ENCODE results near the gene PLCH1. TPM values are rescaled to one million over a fixed set of nuclear protein-coding genes. Genes with fewer than 3 reads are reported as not detected.

The PLCH1 gene
- total and polyA plus RNA-seq, 2 of the 8 experiments (the other 6 are each of a cell fraction or from before 2014, with no cell fraction given) = 5.8 to 17.2 TPM

- Histone ChIP-seq H2AFZ (ENCODE audit: low read length) (no peak overlapping the region), H3K23me2 (ENCODE audit: low read depth, low read length) (no peaks in the 10 kb centered on the region), H4K91ac (replicated peaks; ENCODE audit: insufficient read length, low read length) (no peak overlapping the region), H4K8ac (ENCODE audit: extremely low read depth, insufficient read depth, low read length) (no peak overlapping the region), H3K9ac (replicated peaks in 1 of 4; ENCODE audit: extremely low read depth in 1 of 4, low read depth in 3 of 4, low read length in 3 of 4) (no peak overlapping the region), H3K27me3 (replicated peaks in 1 of 4; ENCODE audit: control insufficient read depth in 3 of 4, extremely low read depth in 1 of 4, insufficient read depth in 3 of 4, low read length in 3 of 4) (no peaks in the 10 kb centered on the region), H2BK5ac (ENCODE audit: low read depth, low read length) (no peak overlapping the region), H4K5ac (ENCODE audit: insufficient read length, low read depth, low read length) (no peak overlapping the region), H3K27ac (ENCODE audit: low read depth, low read length) (no peak overlapping the region), H3K4me2 (ENCODE audit: insufficient read depth in 1 of 2, low read depth in 2 of 2, low read length in 2 of 2) (no peak overlapping the region), H3K18ac (ENCODE audit: extremely low read depth, low read length) (no peak overlapping the region), H3K56ac (replicated peaks; ENCODE audit: insufficient read length, low read depth, low read length) (no peak overlapping the region), H3K36me3 (ENCODE audit: control insufficient read depth in 2 of 4, insufficient read depth in 4 of 4, low read length in 3 of 4) (no peaks in the 10 kb centered on the region), H3K9me3 (ENCODE audit: insufficient read depth in 2 of 2, low read depth in 1 of 2, low read length in 1 of 2) (no peaks in the 10 kb centered on the region; a peak in 1 of 4 replicates), H4K20me1 (replicated peaks in 1 of 2; ENCODE audit: control insufficient read depth in 1 of 2, insufficient read depth in 2 of 2, low read length in 2 of 2) (no peaks in the 10 kb centered on the region), H3K14ac (ENCODE audit: insufficient read length) (no peak overlapping the region), H2BK12ac (ENCODE audit: low read depth, low read length) (no peak overlapping the region), H3K4me3 (ENCODE audit: extremely low read depth in 1 of 4, insufficient read depth in 2 of 4, low read depth in 3 of 4, low read length in 4 of 4) (no peak overlapping the region), H3K79me1 (ENCODE audit: low read depth, low read length) (no peaks in the 10 kb centered on the region), H2BK15ac (ENCODE audit: low read length) (no peak overlapping the region), H2AK5ac (ENCODE audit: low read depth, low read length) (no peak overlapping the region), H3K4me1 (replicated peaks in 1 of 4; ENCODE audit: control insufficient read depth in 3 of 4, insufficient read depth in 4 of 4, low read length in 3 of 4) (no peaks in the 10 kb centered on the region), H2BK120ac (replicated peaks; ENCODE audit: low read depth, low read length) (no peak overlapping the region), H2BK20ac (ENCODE audit: low read length) (no peak overlapping the region), H3K4ac (replicated peaks; ENCODE audit: insufficient read length, low read depth, low read length) (no peak overlapping the region), H3K23ac (ENCODE audit: insufficient read length) (no peak overlapping the region), H3K79me2 (ENCODE audit: control insufficient read depth in 1 of 2, insufficient read depth in 2 of 2, low read length in 2 of 2) (no peaks in the 10 kb centered on the region)
- FAIRE-seq (no peak), DNase-seq (ENCODE audit: low read depth in 1 of 2, low spot score in 2 of 2) (no peak)
- ChIA-PET CTCF (ENCODE audit: partially characterized antibody) (interaction anchor here (1.0 to 1.7 kb wide), 2 partner anchors 17 to 304 kb away, joined by 3 to 4 read pairs; no protein-coding TSS in a partner anchor), POLR2A (ENCODE audit: partially characterized antibody) (no interaction called here)
- TF ChIP-seq NANOG (IDR thresholded peaks at IDR 0.05; ENCODE audit: insufficient read depth, low read depth, low read length, poor library complexity, severe bottlenecking) (no peak), POU5F1 (IDR thresholded peaks at IDR 0.05; ENCODE audit: low read depth, low read length) (no peak), RXRA (IDR thresholded peaks at IDR 0.05; ENCODE audit: insufficient read depth, low read depth, low read length) (no peak), CHD1 (IDR thresholded peaks at IDR 0.05; ENCODE audit: low read depth, low read length) (no peak), RBBP5 (IDR thresholded peaks at IDR 0.05; ENCODE audit: borderline replicate concordance, low read depth, low read length) (no peak), SIX5 (IDR thresholded peaks at IDR 0.05; ENCODE audit: low read depth, low read length) (no peak), EGR1 (IDR thresholded peaks at IDR 0.05; ENCODE audit: borderline replicate concordance, low read depth, low read length) (no peak), EP300 (IDR thresholded peaks at IDR 0.05; ENCODE audit: borderline replicate concordance in 1 of 2, low read depth in 2 of 2, low read length in 2 of 2) (no peak), TEAD4 (IDR thresholded peaks at IDR 0.05; ENCODE audit: low read depth, low read length) (no peak)
These were observed 346.8 kb downstream of the PLCH1 start for GRCh38 chr3:155398046-155398445.

All from H1 (cell line).